RWPE2 (cell line): ENCODE data around the gene ANKRD37.

ENCODE experiments used
- ATAC-seq: fragments of 200-7000 bp; cut with Tn5 transposase; 3 replicates; pipeline ENCODE4 v1.9.1; 2021; ENCODE audit warnings: low read depth
- DNase-seq: peaks from one replicate; pipeline ENCODE4 v3.0.0-alpha.2; 2020; ENCODE audit warnings: low spot score
- H3K27ac ChIP-seq: fragments of 450-650 bp; 2 replicates; pipeline ENCODE4 v1.5.1; 2017; ENCODE audit warnings: mild to moderate bottlenecking; ENCODE audit not compliant: poor library complexity, severe bottlenecking
- H3K27me3 ChIP-seq: fragments of 250-450 bp; sonication (Bioruptor Pico); 2 replicates; pipeline ENCODE4 v1.5.1; 2021; ENCODE audit warnings: mild to moderate bottlenecking, moderate library complexity; ENCODE audit not compliant: insufficient read depth, poor library complexity, severe bottlenecking
- H3K36me3 ChIP-seq: fragments of 250-450 bp; sonication (Bioruptor Pico); 2 replicates; pipeline ENCODE4 v1.5.1; 2020; ENCODE audit warnings: low read depth, mild to moderate bottlenecking, moderate library complexity
- H3K4me1 ChIP-seq: fragments of 250-450 bp; sonication (Bioruptor Pico); 2 replicates; pipeline ENCODE4 v1.5.1; 2021; ENCODE audit warnings: mild to moderate bottlenecking, moderate library complexity; ENCODE audit not compliant: insufficient read depth, poor library complexity, severe bottlenecking
- H3K4me3 ChIP-seq: fragments of 250-450 bp; sonication (Bioruptor Pico); 2 replicates; pipeline ENCODE4 v1.5.1; 2021; ENCODE audit warnings: mild to moderate bottlenecking, moderate library complexity; ENCODE audit not compliant: severe bottlenecking
- H3K9me3 ChIP-seq: fragments of 250-450 bp; sonication (Bioruptor Pico); 2 replicates; pipeline ENCODE4 v1.5.1; 2021; ENCODE audit warnings: mild to moderate bottlenecking, moderate library complexity; ENCODE audit not compliant: severe bottlenecking
- TF ChIP-seq, protein P1 (sequence below): fragments of 450-650 bp; IDR thresholded peaks from one replicate; pipeline ENCODE4 v1.5.1; 2017; ENCODE audit warnings: mild to moderate bottlenecking, moderate library complexity; ENCODE audit not compliant: poor library complexity, severe bottlenecking

ANKRD37 gene, protein sequence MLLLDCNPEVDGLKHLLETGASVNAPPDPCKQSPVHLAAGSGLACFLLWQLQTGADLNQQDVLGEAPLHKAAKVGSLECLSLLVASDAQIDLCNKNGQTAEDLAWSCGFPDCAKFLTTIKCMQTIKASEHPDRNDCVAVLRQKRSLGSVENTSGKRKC

DNA sequence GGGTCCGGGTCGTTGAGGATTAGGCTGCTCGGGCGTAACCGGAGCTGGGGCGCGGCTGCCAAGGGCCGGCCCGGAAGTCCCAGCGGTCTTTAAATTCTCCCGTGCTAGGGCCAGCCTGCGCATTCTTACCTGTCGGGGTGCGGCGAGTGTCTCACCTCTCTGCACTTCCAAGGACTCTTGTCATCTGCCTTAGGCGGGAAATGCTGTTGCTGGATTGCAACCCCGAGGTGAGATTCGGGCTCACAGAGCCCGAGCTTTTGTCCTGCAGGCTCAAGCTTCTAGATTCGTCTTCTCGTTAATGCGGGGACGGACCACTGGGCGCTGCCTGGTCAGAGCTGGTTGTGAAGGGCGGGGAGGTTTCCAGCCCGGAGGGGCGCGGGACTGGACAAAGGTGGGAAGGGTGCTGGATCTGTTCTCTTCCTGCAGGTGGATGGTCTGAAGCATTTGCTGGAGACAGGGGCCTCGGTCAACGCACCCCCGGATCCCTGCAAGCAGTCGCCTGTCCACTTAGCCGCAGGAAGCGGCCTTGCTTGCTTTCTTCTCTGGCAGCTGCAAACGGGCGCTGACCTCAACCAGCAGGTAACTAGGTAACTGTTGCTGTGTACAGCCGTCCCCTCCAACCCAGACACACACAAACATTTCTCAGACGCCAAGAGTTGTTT is at the start of gene ANKRD37:
ANKRD37 (plus strand) TSS at position 118 of the 662 bp plus-strand sequence; CDS start at position 201, 83 bp downstream.
- peak within 1 kb of the TSS; percentile 94 for H3K27ac ChIP-seq
- H3K9me3 ChIP-seq, result no peaks in the 10 kb centered on the region
- ATAC-seq (peak; percentile 87), DNase-seq (no peak)
- peaks cover 12% of the 10 kb centered on the region for H3K4me1 ChIP-seq
- peak within 1 kb of the TSS; percentile 45 for H3K4me3 ChIP-seq
- peaks cover 43% of the 10 kb centered on the region for H3K36me3 ChIP-seq
- TF ChIP-seq, protein P1, sequence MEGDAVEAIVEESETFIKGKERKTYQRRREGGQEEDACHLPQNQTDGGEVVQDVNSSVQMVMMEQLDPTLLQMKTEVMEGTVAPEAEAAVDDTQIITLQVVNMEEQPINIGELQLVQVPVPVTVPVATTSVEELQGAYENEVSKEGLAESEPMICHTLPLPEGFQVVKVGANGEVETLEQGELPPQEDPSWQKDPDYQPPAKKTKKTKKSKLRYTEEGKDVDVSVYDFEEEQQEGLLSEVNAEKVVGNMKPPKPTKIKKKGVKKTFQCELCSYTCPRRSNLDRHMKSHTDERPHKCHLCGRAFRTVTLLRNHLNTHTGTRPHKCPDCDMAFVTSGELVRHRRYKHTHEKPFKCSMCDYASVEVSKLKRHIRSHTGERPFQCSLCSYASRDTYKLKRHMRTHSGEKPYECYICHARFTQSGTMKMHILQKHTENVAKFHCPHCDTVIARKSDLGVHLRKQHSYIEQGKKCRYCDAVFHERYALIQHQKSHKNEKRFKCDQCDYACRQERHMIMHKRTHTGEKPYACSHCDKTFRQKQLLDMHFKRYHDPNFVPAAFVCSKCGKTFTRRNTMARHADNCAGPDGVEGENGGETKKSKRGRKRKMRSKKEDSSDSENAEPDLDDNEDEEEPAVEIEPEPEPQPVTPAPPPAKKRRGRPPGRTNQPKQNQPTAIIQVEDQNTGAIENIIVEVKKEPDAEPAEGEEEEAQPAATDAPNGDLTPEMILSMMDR, result no peak
- no peaks in the 10 kb centered on the region for H3K27me3 ChIP-seq

DNA sequence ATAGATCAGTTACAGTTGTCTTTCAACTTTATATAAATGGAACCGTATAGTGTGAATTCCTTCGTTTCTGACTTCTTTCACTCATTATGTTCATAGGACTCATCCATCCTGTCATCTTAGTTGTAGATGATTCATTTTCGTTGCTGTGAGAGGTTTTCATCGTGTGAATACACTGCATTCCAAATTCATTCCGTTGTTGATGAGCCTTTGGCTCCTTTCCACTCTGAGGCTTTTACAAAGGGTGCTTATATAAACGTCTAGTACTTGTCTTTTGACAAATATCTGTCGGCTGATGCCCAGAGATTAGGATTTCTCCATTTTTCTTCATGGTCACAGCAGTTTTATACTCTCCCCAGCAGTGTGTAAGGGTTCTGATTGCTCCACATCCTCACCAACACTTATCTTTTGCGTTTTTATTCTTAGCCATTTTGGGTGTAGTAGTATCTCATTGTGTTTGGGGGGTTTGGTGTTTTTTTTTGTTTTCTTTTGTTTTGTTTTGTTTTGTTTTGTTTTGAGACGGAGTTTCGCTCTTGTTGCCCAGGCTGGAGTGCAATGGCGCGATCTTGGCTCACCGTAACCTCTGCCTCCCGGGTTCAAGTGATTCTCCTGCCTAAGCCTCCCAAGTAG is 49.6 kb upstream of the ANKRD37 start:
- TF ChIP-seq, protein P1, result no peak
- no peaks in the 10 kb centered on the region; the same call in 1 of the 2 replicates for H3K36me3 ChIP-seq
- H3K27ac ChIP-seq, result no peak overlapping the region

DNA sequence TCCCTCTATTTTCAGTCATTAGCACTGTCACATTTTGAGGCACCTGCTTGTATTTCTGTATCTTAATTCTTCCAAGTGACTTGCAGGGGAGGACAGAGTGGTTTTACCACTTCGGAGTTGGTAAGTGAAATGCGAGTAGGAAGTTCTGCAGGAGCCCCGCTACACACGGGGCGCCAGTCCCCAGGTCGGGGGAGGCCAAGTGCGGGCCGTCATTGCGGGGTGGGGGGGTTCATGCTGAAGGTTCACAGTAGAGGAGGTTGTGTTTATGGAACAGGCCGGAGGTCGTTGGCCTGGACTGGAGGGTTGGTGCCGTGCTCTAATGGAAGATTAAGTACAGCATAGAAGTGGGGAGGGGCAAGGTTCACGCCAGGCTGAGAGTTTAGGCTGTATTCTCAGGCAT is 45.0 kb upstream of the ANKRD37 start:
- H3K9me3 ChIP-seq, result no peaks in the 10 kb centered on the region
- ATAC-seq, result no peak
- no peaks in the 10 kb centered on the region; the same call in 1 of the 2 replicates for H3K36me3 ChIP-seq
- no peaks in the 10 kb centered on the region for H3K4me1 ChIP-seq
- no peak overlapping the region for H3K4me3 ChIP-seq
- H3K27ac ChIP-seq, result no peak overlapping the region
- TF ChIP-seq, protein P1, result no peak
- DNase-seq, result no peak
- no peaks in the 10 kb centered on the region for H3K27me3 ChIP-seq

More for the DNA sequence above, 49.6 kb upstream of the ANKRD37 start:
- no peak overlapping the region for H3K4me3 ChIP-seq
- no peaks in the 10 kb centered on the region for H3K9me3 ChIP-seq
- ATAC-seq (no peak), DNase-seq (no peak)
- H3K4me1 ChIP-seq, result no peaks in the 10 kb centered on the region
- H3K27me3 ChIP-seq, result no peaks in the 10 kb centered on the region

DNA sequence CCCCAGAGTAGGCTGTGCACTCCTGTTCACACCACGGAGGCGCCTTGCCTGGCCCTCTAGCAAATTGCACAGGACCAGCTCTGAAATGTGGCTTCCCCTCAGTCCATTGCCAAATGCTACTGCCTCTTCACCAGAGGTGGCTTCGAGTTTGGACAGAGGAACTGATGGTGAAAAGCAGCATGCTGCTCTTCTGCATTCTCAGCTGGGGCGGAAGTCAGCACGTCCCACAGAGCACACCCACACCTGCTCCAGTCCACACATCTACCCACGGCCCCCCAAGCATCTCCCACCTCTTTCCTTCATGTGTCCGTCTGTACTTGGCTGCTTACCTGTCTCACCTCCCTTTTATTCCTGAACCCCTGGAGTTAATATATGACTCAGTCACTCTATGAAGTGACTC is 44.4 kb upstream of the ANKRD37 start:
- no peaks in the 10 kb centered on the region for H3K4me1 ChIP-seq
- no peak overlapping the region for H3K4me3 ChIP-seq
- no peaks in the 10 kb centered on the region for H3K27me3 ChIP-seq
- no peaks in the 10 kb centered on the region for H3K36me3 ChIP-seq
- H3K27ac ChIP-seq, result no peak overlapping the region
- DNase-seq (no peak), ATAC-seq (no peak)
- TF ChIP-seq, protein P1, result no peak
- no peaks in the 10 kb centered on the region for H3K9me3 ChIP-seq
